ENCODE results near the gene ROR2.

- no peak for TF ChIP-seq CTCF (IDR thresholded peaks at IDR 0.05)
- no peak for TF ChIP-seq POLR2A (IDR thresholded peaks at IDR 0.05)
Measured at GRCh38 chr9:91726406-91727100, 223.5 kb downstream of the ROR2 start.
